HG03135 (cell line): Measurements from ENCODE around the gene IGSF21.

ENCODE experiments used
- ATAC-seq: cut with Tn5 transposase; IDR thresholded peaks from one replicate; pipeline ENCODE4 v1.9.1; 2021; ENCODE audit warnings: mild to moderate bottlenecking, moderate library complexity; ENCODE audit not compliant: unreplicated experiment

The IGSF21 gene

DNA sequence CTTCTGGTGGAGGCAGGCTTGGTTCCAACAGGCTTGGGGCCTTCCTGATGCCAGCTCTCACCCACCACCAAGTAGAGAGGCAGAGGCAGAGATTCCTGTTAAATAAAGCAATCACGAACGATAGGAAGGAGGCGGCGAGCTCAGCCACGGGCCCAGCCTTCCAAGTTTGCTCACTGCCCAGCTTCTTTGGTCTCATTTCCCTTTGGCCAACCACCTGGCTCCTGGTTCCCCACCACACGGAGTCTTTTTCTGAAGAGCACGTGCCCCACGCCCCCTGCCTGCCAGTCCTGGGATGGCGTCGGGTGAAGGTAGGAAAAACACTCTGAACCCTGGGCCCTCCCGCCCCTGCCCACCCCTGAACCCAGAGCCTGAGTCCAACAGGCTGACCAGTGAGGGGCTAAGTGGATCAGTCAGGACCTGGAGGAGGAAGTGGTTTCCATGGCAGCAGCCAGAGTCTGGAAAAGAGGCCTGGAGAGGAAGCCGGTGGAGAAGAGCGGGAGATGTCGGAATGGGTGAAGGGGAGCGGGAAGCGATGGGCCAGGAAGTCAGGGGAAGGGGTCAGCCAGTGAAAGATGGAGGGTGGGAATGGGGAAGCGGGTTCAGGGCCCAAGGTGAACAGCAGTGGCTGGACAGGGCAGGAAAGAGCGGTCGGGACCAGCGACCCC is 214.9 kb downstream of the IGSF21 start:
- ATAC-seq, result no peak

DNA sequence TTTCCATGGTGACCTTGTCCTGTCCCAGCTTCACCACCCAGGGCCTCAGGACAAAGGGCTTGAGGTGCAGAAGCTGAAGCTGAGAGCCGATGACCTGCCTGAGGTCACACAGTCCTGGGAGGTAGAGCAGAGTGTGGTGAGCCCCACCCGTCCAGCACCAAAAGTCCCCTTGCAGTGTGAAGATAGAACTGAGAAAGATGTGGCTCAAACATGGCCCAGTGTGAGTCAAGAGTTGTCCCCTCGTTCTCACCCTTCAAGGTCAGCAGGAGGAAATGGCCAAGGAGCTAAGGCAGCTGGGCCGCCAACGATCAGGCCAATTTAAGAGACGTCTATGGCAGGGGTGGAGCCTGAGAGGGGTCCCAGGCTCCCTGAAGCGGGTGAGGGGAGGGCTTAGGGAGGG is 215.7 kb downstream of the IGSF21 start:
- no peak for ATAC-seq

DNA sequence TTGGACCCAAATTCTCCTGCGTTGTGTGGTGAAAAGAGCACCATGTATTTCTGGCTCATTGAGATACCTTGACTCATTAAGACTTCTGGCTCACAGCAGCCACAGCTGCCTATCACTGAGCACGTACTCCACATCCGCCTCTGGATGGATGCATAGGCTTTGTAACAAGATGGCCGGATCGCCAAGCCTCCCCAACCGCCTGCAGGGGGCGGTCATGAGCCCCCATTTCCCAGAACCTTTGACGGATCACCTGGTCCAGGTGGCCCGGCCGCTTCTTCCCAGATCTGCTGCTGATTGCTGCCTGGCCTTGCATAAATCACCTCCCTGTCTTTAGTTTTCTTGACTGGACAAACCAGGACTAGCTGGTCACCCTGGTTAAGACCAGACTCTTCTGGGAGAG is 216.6 kb downstream of the IGSF21 start:
- no peak for ATAC-seq

DNA sequence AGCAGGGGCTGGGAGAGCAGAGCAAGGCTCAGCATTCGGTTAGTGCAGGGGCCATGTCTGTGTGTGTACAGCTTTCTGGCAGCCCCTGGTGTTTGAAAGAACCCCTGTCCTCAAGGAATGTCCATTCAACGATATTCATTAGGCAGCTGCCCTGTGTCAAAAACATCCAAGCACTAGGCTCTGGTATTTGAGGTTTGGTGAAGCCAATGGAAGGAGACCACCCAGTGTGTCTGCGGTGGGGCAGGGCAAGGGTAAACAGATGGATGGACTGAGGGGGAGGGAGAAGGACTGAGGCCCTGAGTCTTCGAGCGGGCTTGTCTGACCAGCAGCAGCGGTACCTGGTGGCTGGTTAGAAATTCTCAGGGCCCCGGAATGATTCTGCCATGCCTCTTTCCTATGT is 217.5 kb downstream of the IGSF21 start:
- ATAC-seq, result no peak

DNA sequence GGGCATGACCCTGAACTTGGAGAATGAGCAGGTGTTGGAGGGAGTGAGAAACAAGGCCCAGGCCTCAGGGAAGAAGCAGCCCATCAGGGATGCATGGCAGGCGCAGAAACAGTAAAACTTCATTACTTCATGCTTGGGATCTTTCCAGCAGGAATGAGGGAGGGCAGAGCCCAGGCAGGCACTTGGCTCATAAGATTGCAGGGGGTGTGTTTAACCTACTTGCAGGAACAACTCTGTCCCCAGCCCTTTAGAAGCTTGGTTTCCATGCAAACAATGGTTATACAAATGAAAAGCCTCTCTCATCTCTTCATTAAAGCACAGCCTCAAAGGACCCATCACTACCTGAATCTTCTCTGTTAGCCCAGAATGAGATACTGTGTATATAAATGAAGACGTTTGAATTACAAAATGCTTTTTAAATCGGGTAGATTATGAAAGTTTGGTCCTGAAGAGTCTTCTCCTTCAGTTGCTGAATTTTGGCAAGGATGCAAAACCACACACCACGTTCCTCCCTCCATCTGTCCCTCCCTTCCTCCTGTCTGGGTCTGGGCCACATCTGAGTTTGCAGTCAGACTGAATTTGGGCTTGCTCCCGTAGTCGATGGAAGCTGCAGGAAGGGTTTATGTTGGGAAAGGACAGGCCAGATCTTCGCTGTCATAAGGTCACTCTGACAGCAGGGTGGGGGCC is 218.8 kb downstream of the IGSF21 start:
- no peak for ATAC-seq

DNA sequence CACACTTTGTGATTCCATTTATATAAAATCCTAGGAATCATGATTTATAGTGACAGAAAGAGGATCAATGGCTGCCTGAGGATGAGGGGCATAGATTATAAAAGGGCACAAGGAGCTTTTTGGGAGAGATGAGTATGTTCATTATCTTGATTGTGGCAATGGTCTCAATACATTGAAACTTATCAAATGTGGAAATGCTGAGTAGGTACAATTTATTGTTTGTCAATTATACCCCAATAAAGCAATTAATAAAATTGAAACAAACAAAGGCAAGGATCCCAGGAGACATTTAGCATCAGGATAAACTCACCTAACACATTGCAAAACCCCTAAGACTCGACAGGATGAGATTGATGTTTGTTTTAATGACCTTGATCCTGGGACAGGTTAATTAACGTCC is 220.1 kb downstream of the IGSF21 start:
- no peak for ATAC-seq

DNA sequence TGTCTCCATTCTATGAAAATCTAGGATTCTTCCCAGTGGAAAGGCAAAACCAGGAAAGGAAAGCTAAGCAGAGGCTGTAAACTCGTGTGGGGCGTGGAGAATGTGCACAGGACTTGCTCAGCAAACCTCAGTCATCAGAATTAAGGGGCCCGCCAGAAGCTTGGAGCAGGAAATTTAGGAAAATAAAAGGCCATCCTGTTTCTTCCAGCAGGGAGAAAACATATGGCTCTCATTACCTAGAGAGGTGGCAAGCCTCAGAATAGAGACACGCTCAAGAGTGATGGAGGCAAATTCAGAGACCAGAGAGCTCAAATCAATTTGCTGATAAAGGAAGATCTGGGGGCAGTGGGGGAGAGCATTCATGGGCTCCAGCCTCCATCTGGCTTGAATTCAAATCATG is 221.2 kb downstream of the IGSF21 start:
- no peak for ATAC-seq

DNA sequence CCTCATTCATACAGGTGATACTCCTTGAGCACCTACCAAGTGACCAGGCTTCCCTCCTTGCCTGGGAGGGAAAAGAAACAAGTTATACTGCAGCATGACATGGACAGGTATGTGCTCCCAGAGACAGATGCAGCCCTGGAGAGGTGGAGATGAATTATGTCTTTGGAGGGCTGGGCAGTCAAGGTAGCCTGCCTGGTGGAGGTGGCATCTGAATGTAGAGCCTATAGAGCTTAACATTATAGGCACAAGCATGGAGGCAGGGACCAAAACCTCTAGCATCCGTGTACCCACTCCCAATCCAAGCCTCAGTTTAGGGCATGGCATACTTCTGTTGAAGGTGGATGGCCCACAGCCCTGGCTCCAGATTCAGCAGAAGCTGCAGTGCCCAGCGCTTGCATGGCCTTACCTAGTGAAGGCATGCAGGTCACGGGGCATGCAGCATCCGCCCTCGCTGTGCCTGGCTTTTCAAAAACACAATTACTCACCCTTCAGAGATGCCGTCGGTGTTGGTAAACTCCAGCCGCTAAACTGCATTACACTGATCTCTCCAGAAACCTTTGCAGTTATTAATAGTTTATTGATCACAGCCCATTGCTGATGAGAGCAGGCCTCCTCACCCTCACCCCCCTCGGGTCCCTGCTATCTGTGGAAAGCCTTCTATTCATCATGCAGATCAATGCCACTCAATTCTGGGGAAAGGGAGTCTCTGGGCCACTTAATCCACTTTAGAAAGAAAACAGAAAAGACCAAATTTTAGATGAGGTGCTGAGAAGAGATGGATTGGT is 222.1 kb downstream of the IGSF21 start:
- no peak for ATAC-seq

DNA sequence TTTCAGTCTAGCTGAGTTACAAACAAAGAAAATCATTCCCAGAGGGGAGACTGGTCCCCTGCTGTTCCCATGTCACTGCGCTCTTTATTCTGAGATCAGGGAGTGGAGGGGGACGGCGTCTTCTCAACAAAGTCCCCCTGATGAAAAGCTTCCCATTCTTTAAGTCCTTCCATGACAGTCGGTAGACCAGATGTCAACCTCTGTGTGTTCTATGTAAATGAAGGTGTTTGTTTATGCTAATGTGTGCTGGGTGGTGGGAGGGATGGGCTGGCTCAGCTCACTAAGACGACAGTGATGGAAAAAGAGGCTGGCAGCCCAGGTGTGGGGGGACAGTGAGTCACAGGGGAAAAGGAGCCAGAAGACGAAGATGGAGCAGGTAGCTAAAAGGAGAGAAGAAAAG is 225.0 kb downstream of the IGSF21 start:
- ATAC-seq, result no peak

DNA sequence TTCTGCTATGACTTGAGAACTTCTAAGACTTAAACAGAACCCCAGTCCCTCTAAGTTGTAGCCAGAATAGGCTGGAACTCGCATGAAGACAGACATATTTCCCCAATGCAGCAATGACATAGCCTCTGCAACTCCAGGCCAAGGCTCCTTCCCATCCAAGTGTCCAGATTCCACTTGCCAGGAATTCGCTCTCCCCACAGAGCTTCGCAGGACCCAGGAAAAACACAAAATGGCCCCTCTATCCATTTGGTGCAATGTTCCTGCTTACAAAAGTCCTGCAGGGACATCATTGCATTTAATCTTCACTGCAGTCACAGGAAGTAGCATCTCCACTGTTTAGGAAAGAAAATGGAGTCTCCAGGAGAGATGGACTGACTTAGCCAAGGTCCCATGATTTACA is 225.6 kb downstream of the IGSF21 start:
- no peak for ATAC-seq

DNA sequence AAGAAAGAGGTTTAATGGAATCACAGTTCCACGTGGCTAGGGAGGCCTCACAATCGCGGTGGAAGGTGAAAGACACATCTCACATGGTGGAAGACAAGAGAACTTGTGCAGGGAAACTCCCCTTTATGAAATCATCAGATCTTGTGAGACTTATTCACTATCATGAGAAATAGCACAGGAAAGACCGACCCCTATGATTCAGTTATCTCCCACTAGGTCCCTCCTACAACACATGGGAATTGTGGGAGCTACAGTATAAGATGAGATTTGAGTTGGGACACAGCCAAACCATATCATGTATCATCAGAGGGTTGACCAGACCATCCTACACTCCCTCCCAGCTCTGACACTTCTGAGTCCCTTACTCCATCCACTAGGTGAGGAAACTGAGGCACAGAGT is 229.2 kb downstream of the IGSF21 start:
- ATAC-seq, result no peak

DNA sequence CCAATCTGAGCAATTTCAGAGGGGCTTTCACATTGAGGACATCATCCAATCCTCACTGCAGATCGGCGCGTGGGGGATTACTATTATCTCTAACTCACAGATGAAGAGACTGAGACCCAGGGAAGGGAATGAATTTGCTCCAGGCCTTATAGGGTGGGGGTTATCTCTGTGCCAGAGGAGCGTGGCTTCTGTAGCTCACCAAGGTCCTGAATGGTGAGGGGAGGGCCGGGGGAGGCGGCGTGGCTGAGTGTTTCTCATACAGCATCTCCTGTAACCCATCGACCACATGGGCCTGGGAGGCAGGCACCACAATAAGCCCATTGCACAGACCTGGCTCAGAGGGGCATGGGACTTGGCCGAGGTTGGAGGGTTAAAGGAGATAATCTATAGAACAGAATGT is 230.2 kb downstream of the IGSF21 start:
- ATAC-seq, result no peak

DNA sequence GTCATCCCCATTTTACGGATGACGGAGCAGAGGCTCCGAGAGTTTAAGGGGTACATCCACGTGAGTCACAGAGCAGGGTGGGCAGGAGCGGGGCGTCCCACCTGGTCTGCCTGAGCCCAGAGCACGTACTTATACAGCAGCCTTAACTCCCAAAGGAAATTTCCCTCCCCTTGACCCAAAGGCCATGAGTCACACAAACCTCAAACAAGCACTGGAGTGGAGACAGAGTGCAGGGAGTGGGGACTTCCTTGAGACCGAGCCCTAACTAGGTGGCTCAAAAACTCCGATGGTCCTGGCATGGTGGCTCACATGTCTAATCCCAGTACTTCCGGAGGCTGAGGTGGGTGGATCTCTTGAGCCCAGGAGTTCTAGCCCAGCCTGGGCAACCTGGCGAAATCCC is 231.6 kb downstream of the IGSF21 start:
- no peak for ATAC-seq

DNA sequence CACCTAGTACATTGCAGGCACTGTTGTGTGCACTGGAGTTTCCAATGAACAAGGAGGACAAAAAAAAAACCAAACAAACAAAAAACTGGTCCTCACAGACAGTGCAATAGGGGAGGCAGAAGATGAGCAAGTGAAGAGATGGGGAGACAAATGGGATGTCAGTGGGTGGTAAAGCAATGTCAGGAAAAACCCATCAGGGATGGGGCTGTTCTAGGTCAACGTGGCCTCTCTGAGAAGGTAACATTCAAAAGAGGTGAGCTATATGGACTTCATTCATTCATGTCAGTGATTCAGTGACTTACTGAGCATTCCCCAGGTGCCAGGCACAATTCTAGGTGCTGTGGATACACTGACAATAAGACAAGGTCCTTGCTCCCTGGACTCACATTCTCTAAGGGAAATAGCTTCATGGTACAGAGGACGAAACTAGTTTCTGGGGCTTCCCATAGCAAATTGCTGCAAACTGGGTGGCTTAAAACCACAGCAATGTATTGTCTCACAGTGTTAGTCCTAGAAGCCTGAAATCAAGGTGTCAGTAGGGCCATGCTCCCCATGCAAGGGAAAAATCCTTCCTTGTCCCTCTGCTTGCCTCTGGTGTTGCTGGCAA is 232.7 kb downstream of the IGSF21 start:
- ATAC-seq, result no peak

DNA sequence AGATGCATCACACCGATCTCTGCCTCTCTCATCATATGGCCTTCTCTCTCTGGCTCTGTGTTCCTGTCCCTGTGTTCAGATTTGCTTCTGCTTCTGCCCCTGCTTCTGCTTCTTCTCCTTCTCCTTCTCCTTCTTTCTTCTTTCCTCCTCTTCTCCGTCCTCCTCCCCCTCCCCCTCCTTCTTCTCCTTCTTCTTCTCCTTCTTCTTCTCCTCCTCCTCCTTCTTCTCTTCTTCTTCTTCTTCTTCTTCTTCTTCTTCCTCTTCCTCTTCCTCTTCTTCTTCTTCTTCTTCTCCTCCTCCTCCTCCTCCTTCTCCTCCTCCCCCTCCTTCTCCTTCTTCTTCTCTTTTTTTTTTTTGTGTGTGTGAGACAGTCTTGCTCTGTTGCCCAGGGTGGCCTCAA is 233.2 kb downstream of the IGSF21 start:
- ATAC-seq, result no peak

DNA sequence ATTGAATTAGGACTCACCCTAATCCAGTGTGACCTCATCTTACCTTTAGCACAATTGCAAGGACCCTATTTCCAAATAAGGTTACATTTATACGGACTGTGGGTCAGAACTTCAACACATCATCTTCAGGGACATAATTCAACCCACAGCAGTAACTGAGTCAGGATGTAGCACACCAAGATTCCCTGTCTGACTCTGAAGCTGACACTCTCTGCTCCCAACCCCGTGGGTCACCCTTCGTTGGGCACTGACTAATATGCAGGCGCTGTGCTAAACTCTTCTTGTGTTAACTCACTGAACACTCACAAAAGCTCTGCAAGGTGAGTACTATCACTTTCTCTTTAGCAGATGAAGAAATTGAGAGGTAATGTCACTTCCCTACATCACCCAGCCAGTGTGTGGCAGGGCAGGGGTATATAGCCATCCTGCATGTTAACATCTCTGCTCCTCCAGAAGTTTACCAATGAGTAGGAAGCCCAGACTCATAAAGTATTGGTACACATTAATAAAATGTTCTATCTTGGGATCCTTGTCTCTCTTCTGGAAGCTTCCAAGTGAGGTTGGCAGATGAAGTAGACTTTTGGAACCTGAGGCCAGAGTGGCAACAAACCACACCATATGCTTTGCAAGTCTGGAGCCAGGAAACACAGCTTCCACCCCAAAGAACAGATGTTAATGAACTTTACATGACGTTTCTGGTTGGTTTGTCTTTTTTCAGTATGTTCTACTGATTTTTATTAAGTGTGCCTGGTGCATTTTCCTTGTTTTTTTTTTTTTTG is 233.9 kb downstream of the IGSF21 start:
- no peak for ATAC-seq

DNA sequence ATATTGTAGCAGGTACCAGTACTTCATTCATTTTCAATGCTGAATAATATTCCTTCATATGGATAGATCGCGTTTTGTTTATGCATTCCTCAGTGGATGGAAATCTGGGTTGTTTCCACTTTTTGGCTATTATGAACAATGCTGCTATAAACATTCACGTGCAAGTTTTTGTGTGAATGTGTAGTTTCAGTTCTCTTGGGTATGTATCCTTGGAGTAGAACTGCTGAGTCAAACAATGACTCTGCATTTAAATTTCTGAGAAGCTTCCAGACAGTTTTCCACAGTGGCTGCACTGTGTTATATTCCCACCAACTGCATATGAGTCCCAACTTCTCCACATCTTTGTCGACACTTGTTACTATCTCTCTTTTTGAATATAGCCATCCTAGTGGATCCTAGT is 235.1 kb downstream of the IGSF21 start:
- ATAC-seq, result no peak

DNA sequence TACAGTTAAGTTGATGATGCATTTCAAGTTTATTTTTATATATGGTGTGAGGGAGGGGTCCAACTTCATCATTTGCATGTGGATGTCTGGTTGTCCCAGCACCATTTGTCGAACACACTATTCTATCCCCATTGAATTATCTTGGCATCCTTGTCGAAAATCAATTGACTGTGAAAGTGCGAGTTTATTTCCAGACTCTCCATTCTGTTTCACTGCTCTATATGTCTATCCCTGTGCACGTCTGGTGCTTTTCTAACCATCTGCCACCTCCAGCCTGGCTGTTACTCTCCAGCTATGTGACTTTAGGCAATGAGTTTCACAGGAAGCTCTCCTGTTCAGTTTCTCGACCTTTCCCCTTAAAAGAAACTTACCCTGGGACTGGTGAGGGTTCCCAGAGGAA is 236.0 kb downstream of the IGSF21 start:
- ATAC-seq, result no peak

DNA sequence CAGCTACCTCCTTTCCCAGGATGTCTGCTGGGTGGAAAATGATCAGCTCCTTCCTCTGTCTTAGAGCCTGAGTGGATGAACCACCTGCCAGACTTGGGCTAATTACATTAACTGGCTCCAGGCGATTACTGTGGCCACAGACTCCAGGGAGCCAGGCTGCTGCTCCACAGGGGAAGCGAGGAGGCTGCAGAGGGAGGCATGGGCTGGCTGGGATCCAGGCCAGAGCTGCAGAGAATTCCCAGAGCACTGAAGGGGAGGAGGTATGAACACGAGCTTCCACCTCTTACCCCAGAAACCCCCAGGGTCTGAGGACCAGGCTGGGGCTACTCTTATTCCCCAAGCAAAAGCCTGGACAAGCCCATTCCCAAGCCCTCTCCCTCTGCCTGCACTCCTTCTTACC is 237.2 kb downstream of the IGSF21 start:
- ATAC-seq, result no peak

DNA sequence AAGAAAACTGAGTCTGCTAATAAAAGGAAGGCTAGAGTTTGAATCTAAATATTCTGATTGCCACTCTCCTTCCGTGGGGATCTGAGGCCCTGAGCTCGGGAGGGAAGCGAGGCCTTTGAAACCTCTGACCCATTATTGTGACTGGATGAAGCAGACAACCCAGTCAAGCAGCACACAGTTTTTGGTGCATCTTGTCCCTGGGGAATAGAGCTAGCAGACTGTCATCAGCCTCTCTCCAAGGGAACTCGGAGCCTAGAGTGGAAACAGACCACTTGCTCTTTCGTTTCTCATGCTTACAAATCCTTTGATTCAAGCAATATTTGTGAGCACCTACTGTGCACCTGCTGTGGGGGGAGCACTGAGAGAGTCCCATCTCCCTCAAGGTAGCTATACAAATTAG is 240.0 kb downstream of the IGSF21 start:
- ATAC-seq, result no peak

DNA sequence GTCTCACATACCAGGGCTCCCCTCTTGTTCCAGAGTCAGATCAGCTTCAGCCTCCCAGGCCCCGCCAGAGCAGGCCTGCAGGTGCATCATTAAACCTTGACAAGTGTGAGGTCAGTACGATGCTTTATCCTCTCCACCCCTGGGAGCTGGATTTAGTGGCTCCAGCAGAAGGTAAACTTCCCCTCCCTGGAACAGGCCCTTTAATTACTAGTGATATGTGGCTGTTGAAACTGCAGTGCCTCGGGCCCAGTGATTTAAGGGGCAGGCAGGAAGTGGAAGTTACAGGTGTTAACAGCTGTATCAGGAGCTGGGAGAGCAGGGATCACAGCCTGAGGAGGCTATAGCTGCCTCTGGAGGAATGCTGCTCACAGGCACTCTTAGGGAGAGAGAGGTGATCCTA is 240.8 kb downstream of the IGSF21 start:
- ATAC-seq, result no peak
